ENCODE data around the gene STRAP. TPM values are rescaled to one million over a fixed set of nuclear protein-coding genes. Genes with fewer than 3 reads are reported as not detected.
A peak's percentile ranks its signal among the peaks of the same experiment; 100 is the strongest.

The STRAP gene
- total RNA-seq, 3 donors from 2014 or later (not counting 1 experiment from before 2014, with no cell fraction given): 90.7 to 117 (median 91.0) TPM

GRCh38 chr12:15886372-15887042, 4.3 kb downstream of the STRAP start:
- H3K27me3 ChIP-seq (ENCODE audit: control insufficient read depth, insufficient read depth, low read length): no peaks in the 10 kb centered on the region
- Mint-ChIP-seq H3K4me3 (no peak overlapping the region), H3K4me1 (peaks cover 54 to 60% of the 10 kb centered on the region in 2 donors), H3K36me3 (peaks cover 7% of the 10 kb centered on the region), H3K9me3 (no peaks in the 10 kb centered on the region), H3K27me3 (ENCODE audit: low read depth in 2 of 2) (no peaks in the 10 kb centered on the region), H3K27ac (peak overlapping the region; percentile 8 to 30)
- H3K27ac ChIP-seq (ENCODE audit: low read length): no peak overlapping the region
- H3K36me3 ChIP-seq (ENCODE audit: control insufficient read depth, insufficient read depth, low read length): peaks cover 24% of the 10 kb centered on the region
- WGBS (ENCODE audit: insufficient coverage): 94% methylated on average over 4 of the region's 7 CpGs
- H3K4me3 ChIP-seq (ENCODE audit: low read length): no peak overlapping the region
- peaks cover 14% of the 10 kb centered on the region for H3K4me1 ChIP-seq (ENCODE audit: control insufficient read depth, insufficient read depth, low read length)
- ATAC-seq: no peak
- no peaks in the 10 kb centered on the region for H3K9me3 ChIP-seq (ENCODE audit: control insufficient read depth, insufficient read depth, low read length)
- DNase-seq: no peak
- intact Hi-C loops (cut with micrococcal nuclease): no loop called here
- TF ChIP-seq CTCF (IDR thresholded peaks at IDR 0.05): no peak

GRCh38 chr12:15887043-15887817, 5.0 kb downstream of the STRAP start:
- peaks cover 10% of the 10 kb centered on the region for H3K4me1 ChIP-seq (ENCODE audit: control insufficient read depth, insufficient read depth, low read length)
- DNase-seq (no peak), ATAC-seq (no peak)
- intact Hi-C loops (cut with micrococcal nuclease): no loop called here
- peak overlapping the region; percentile 8 to 30 for H3K27ac Mint-ChIP-seq
- H3K4me1 Mint-ChIP-seq: peaks cover 53 to 54% of the 10 kb centered on the region in 2 donors
- no peak overlapping the region for H3K27ac ChIP-seq (ENCODE audit: low read length)
- peaks cover 7% of the 10 kb centered on the region for H3K36me3 Mint-ChIP-seq
- H3K9me3 Mint-ChIP-seq: no peaks in the 10 kb centered on the region
- no peaks in the 10 kb centered on the region for H3K27me3 ChIP-seq (ENCODE audit: control insufficient read depth, insufficient read depth, low read length)
- peaks cover 27% of the 10 kb centered on the region for H3K36me3 ChIP-seq (ENCODE audit: control insufficient read depth, insufficient read depth, low read length)
- H3K4me3 ChIP-seq (ENCODE audit: low read length): no peak overlapping the region
- H3K9me3 ChIP-seq (ENCODE audit: control insufficient read depth, insufficient read depth, low read length): no peaks in the 10 kb centered on the region
- WGBS (ENCODE audit: insufficient coverage): 96% methylated on average over 5 of the region's 5 CpGs
- no peak for TF ChIP-seq CTCF (IDR thresholded peaks at IDR 0.05)
- H3K27me3 Mint-ChIP-seq (ENCODE audit: low read depth in 2 of 2): no peaks in the 10 kb centered on the region
- no peak overlapping the region for H3K4me3 Mint-ChIP-seq

- no peak overlapping the region for H3K27ac Mint-ChIP-seq
- Histone ChIP-seq H3K4me3 (ENCODE audit: low read length) (no peak overlapping the region), H3K27ac (ENCODE audit: low read length) (no peak overlapping the region), H3K9me3 (ENCODE audit: control insufficient read depth, insufficient read depth, low read length) (no peaks in the 10 kb centered on the region), H3K36me3 (ENCODE audit: control insufficient read depth, insufficient read depth, low read length) (peaks cover 53% of the 10 kb centered on the region), H3K4me1 (ENCODE audit: control insufficient read depth, insufficient read depth, low read length) (no peaks in the 10 kb centered on the region), H3K27me3 (ENCODE audit: control insufficient read depth, insufficient read depth, low read length) (no peaks in the 10 kb centered on the region)
- no peaks in the 10 kb centered on the region for H3K9me3 Mint-ChIP-seq
- H3K36me3 Mint-ChIP-seq: peaks cover 7% of the 10 kb centered on the region
- no peak for ATAC-seq
- no peak for TF ChIP-seq CTCF (IDR thresholded peaks at IDR 0.05)
- no peak overlapping the region for H3K4me3 Mint-ChIP-seq
- no peak for DNase-seq
- WGBS (ENCODE audit: insufficient coverage): 96% methylated on average over 4 of the region's 5 CpGs
- intact Hi-C loops (cut with micrococcal nuclease): no loop called here
- no peaks in the 10 kb centered on the region for H3K27me3 Mint-ChIP-seq (ENCODE audit: low read depth in 2 of 2)
- peaks cover 6 to 13% of the 10 kb centered on the region in 2 donors for H3K4me1 Mint-ChIP-seq
These were observed 10.6 kb downstream of the STRAP start for GRCh38 chr12:15892645-15893259.
